ENCODE data around the gene ZBED4. TPM values are rescaled to one million over a fixed set of nuclear protein-coding genes. Genes with fewer than 3 reads are reported as not detected.
A peak's percentile ranks its signal among the peaks of the same experiment; 100 is the strongest.

ZBED4 gene
- total and polyA plus RNA-seq, 12 donors = 2.6 to 5.9 (median 4.2) TPM

GRCh38 chr22:49887064-49887451, 33.4 kb downstream of the ZBED4 start:
- intact Hi-C loops (cut with DNase I) = no loop called here
- Histone ChIP-seq H3K4me3 (no peak overlapping the region), H3K4me1 (peaks cover 0 to 7% (median 0%) of the 10 kb centered on the region in 9 donors), H3K9me3 (peaks cover 0 to 17% (median 0%) of the 10 kb centered on the region in 11 donors), H3K27ac (no peak overlapping the region), H3K27me3 (no peaks in the 10 kb centered on the region), H3K36me3 (peaks cover 0 to 82% (median 20%) of the 10 kb centered on the region in 9 donors)
- 97 to 98% methylated on average over 14 of the region's 14 CpGs for WGBS, 2 donors
- no peak for DNase-seq
- TF ChIP-seq, protein P1, sequence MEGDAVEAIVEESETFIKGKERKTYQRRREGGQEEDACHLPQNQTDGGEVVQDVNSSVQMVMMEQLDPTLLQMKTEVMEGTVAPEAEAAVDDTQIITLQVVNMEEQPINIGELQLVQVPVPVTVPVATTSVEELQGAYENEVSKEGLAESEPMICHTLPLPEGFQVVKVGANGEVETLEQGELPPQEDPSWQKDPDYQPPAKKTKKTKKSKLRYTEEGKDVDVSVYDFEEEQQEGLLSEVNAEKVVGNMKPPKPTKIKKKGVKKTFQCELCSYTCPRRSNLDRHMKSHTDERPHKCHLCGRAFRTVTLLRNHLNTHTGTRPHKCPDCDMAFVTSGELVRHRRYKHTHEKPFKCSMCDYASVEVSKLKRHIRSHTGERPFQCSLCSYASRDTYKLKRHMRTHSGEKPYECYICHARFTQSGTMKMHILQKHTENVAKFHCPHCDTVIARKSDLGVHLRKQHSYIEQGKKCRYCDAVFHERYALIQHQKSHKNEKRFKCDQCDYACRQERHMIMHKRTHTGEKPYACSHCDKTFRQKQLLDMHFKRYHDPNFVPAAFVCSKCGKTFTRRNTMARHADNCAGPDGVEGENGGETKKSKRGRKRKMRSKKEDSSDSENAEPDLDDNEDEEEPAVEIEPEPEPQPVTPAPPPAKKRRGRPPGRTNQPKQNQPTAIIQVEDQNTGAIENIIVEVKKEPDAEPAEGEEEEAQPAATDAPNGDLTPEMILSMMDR (IDR thresholded peaks at IDR 0.05) = no peak
- no peak for ATAC-seq

- Histone ChIP-seq H3K9me3 (peaks cover 0 to 17% (median 0%) of the 10 kb centered on the region in 11 donors), H3K27ac (no peak overlapping the region), H3K36me3 (peaks cover 0 to 82% (median 20%) of the 10 kb centered on the region in 9 donors), H3K27me3 (no peaks in the 10 kb centered on the region), H3K4me3 (no peak overlapping the region), H3K4me1 (peaks cover 0 to 8% (median 0%) of the 10 kb centered on the region in 9 donors)
- intact Hi-C loops (cut with DNase I) = no loop called here
- DNase-seq = no peak
- TF ChIP-seq, protein P1 (IDR thresholded peaks at IDR 0.05) = no peak
- no peak for ATAC-seq
- whole genome bisulfite sequencing, 2 donors = 87 to 93% methylated on average over 9 of the region's 9 CpGs
Measured at GRCh38 chr22:49887702-49888101, 34.1 kb downstream of the ZBED4 start.

- H3K27me3 ChIP-seq = no peaks in the 10 kb centered on the region
- peaks cover 0 to 74% (median 15%) of the 10 kb centered on the region in 9 donors for H3K36me3 ChIP-seq
- ATAC-seq (no peak), DNase-seq (no peak)
- H3K27ac ChIP-seq = no peak overlapping the region
- no peak overlapping the region for H3K4me3 ChIP-seq
- intact Hi-C loops (cut with DNase I) = no loop called here
- WGBS, 2 donors = 97 to 98% methylated on average over 5 of the region's 5 CpGs
- H3K9me3 ChIP-seq = peaks cover 0 to 19% (median 0%) of the 10 kb centered on the region in 11 donors
- H3K4me1 ChIP-seq = peaks cover 0 to 12% (median 0%) of the 10 kb centered on the region in 9 donors
- TF ChIP-seq, protein P1 (IDR thresholded peaks at IDR 0.05) = no peak
Measured at GRCh38 chr22:49889071-49889470, 35.4 kb downstream of the ZBED4 start.

DNA sequence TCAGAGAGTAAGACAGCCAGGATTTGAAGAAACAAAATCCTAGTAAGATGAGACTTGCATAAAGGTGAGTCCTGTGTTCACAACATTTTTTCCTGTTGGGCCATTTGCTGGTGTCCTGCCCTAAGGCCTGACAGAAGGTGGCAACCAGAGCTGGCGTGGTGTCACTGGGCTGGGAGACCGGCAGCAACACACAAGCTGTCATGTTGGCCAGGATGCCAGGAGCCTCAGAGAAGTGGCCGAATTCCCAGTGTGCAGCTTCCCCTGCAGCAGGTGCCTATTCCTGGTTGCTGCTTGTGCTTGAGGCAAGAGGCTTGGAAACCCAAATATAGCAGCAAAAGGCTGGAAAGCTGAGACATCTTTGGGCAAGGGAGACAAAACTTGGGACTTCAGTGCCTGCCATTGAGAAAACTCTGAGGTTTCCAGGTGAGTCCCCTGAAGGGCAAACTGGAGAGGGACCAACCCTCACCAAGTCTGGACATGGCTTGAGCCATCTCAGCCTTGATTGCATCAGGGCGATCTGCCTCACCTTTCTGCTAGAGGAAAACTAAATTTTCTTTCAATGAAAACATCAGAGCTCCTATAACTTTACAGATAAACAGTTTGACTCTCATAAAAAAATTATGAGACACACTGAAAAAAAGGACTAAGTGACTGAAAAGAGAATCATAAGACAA, 38.7 kb downstream of the ZBED4 start:
- no peak overlapping the region for H3K4me3 ChIP-seq
- 61 to 81% methylated on average over 4 of the region's 4 CpGs for WGBS, 2 donors
- DNase-seq (peak; percentile 45 to 61), ATAC-seq (peak; percentile 52 to 93 (median 82))
- no peaks in the 10 kb centered on the region for H3K27me3 ChIP-seq
- TF ChIP-seq, protein P1 (IDR thresholded peaks at IDR 0.05) = no peak
- no peak overlapping the region for H3K27ac ChIP-seq
- peaks cover 0 to 31% (median 0%) of the 10 kb centered on the region in 11 donors for H3K9me3 ChIP-seq
- peaks cover 0 to 45% (median 3%) of the 10 kb centered on the region in 9 donors for H3K36me3 ChIP-seq
- intact Hi-C loops (cut with DNase I) = no loop called here
- peaks cover 0 to 12% (median 0%) of the 10 kb centered on the region in 9 donors for H3K4me1 ChIP-seq
